HG02798 (cell line): ENCODE data around the gene PDSS2.

Source experiments
- ATAC-seq: cut with Tn5 transposase; IDR thresholded peaks from one replicate; pipeline ENCODE4 v1.9.1; 2021; ENCODE audit warnings: mild to moderate bottlenecking; ENCODE audit not compliant: unreplicated experiment, poor library complexity

The PDSS2 gene

GRCh38 chr6:107110200-107110599, 349.2 kb downstream of the PDSS2 start:
- no peak for ATAC-seq

- no peak for ATAC-seq
These were observed 351.0 kb downstream of the PDSS2 start for GRCh38 chr6:107108201-107108890.

- no peak for ATAC-seq
These were observed 351.6 kb downstream of the PDSS2 start for GRCh38 chr6:107107791-107108190.

DNA sequence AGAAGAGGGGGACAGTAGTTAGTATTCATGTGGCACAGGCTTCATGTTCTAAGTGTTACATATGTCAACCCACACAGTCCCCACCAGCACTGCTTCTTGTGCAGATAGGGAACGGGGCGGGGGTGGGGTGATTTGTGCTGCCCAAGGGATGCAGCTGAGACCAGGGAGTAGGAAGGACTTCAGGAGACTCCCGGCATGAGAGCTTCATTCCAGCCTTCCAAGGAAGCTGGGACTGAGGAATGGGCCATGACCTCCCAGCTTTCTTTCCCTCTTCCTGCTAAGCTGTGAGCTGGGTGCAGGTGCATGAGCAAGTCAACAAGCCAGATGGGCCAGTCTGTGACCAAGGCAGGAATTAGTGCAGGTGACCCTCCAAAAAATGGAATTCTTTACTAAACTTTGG, 353.2 kb downstream of the PDSS2 start:
- ATAC-seq = no peak

- ATAC-seq = no peak
These were observed 353.8 kb downstream of the PDSS2 start for GRCh38 chr6:107105511-107106116.

DNA sequence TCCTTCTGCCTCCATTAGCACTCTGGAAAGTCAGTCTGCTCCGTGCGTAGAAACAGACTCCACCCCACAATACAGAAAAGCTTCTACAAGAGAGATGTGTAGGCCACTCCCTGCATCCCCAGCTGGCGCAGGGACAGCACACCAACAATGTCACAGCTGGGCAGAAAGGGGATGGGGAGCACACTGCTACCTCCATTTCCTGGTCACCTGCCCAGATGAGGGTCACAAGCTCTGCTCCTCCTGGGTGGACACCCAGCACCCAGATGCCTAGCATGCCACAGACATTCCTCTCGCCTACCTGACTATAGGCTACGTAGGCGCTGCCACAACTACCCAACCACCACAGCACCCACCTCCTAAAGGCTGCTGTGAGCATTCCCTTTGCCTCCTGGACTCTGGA, 356.3 kb downstream of the PDSS2 start:
- no peak for ATAC-seq
